Activated CD4-positive, alpha-beta T cell treated with anti-CD3 and anti-CD28 coated beads, Interleukin-2, amount 50 U/mL, for 1 hour (primary cell): ENCODE data around the gene C1QTNF9B.
"Not testable (repeated sequence)": the region's sequence is repeated elsewhere in the genome, so short reads cannot be mapped to it uniquely, and the experiment has no call there.

Experiments used
- DNase-seq: peaks from one replicate; pipeline ENCODE4 v3.0.0-alpha.2; 2020

The C1QTNF9B gene

DNA sequence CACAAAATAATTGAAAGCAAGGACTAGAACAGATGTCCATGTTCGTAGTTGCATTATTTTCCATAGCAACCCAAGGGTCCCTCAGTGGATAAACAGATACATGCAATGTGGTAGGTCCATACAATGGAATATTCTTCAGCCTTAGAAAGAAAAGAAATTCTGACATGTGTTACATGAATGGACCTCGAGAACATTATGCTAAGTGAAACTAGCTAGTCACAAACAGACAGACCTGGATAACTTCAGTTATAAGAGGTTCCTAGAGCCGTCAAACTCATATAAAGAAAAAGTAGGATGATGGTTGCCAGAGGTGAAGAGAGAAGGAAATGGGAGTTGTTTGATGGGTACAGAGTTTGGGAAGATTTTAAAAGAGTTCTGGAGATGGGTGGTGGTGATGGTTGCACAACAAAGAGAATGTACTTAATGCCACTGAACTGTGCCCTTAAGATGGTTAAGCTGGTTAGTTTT is at the start of gene C1QTNF9B:
C1QTNF9B (minus strand) TSS at position 51 of the 468 bp plus-strand sequence.
- not testable (repeated sequence) for DNase-seq

DNA sequence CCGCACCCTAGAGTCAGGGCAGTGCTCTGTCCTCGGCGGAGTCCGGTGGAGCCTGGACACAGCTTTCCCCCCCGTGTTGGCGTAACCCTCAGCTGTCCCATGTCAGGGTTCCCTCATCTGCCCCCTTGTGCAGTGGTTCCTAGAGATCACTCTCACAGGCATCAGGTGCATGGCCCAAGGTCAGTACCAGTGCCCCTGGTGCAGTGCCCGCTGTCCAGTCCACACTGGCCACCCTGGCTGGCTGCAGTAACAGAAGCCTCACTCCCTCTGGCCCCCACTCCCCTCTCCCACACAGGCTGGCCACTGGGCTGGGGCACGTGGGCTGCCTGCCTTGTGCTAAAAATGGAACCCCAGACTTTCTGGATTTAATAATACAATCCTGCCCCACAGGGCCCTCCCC is 49.6 kb upstream of the C1QTNF9B start:
- DNase-seq = no peak

- no peak for DNase-seq
These were observed 48.8 kb upstream of the C1QTNF9B start for GRCh38 chr13:23946067-23946466.

DNA sequence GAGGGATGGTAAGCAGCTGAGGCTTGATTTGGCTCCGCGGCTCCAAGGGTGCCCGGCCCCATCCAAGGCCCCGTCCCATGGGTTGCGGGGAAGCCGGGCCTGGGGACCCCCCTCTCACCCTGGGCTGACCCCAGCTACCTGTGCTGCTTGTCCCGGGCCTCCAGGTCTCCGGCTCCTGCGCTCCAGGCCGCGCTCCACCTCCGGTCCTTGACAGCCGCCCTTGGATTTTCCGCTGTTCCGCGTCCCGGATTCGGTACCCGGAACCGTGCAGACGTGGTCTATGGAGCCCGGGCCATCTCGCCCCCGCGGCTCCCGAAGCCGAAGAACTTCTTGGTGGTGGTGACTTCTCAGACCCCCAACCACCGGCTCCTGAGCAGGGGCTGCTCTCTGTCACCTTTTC is 48.3 kb upstream of the C1QTNF9B start:
- DNase-seq = no peak

DNA sequence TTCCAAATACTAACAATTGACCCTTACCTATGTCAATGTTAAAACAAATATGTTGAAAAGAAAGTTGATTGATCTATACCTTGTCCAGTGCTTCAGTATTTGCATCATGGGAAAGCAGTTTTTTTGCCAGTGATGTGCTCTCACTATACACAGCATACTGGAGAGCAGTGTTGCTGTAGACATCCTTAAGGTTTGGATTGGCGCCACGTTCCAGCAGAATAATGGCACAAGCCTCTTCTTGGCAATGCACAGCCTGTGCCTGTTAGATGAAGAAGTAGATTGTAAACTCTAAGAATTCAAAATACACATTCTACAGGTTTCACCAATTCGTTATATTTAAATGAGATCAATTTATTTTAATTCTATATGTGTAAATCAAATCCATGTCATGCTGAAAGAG is 43.9 kb upstream of the C1QTNF9B start:
- no peak for DNase-seq

DNA sequence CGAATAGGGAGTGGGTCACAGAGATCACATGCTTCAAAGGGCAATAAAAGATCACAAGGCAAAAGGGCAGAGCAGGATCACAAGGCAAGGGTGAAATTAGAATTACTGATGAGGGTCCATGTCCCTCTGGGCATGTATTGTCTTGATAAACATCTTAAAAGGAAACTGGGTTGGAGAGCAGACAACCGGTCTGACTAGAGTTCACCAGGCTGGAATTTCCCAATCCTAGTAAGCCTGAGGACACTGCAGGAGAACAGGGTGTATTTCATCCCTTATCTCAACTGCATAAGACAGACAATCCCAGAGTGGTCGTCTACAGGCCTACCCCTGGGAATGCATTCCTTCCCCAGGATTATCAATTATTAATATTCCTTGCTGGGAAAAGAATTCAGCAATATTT is 42.4 kb upstream of the C1QTNF9B start:
- DNase-seq = not testable (repeated sequence)

DNA sequence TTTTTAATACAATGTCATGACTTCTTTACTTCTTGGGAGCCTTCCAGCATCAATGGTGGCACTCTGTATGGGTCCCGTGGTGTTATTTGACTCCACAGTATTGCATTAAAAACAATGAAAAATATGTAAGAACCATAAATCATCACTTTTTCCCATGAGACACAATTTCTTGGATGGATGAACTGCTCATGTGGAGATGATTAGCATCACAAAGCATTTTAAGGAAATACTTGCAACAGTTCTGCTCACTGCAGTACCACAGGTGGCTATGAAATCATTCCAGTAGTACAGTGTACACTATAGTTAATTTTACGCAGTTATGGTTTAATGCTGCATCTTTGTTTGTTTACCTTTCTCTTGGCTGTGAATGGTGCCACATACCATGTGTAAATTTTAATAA is 37.2 kb upstream of the C1QTNF9B start:
- no peak for DNase-seq

DNA sequence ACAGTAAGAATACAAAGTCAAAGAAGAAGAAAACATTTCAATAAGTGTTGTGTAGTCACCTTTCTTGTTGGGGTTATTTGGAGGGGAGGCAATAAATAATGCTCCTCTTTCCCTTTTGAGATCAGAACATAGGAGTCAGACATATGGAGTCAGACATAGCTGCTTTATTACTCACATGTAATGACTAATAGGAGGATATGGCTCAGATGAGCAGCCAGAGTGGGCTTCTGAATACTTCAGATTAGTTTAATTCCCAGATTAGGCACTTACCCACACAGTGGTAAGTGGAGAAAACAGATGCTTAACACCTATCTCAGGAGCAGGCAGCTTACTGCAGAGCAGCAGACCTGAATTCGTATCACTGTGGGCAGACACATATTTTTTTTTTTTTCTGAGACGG is 31.7 kb upstream of the C1QTNF9B start:
- DNase-seq = no peak

GRCh38 chr13:23923031-23923430 is 25.7 kb upstream of the C1QTNF9B start:
- DNase-seq = no peak

- no peak for DNase-seq
These were observed 25.0 kb upstream of the C1QTNF9B start for GRCh38 chr13:23922005-23922932.

GRCh38 chr13:23921451-23921888 is 24.2 kb upstream of the C1QTNF9B start:
- no peak for DNase-seq

- no peak for DNase-seq
These were observed 21.7 kb upstream of the C1QTNF9B start for GRCh38 chr13:23919006-23919405.

GRCh38 chr13:23918208-23918607 is 20.9 kb upstream of the C1QTNF9B start:
- DNase-seq = no peak

- DNase-seq = no peak
These were observed 18.0 kb upstream of the C1QTNF9B start for GRCh38 chr13:23915308-23915707.

- no peak for DNase-seq
These were observed 15.2 kb upstream of the C1QTNF9B start for GRCh38 chr13:23912469-23912868.

DNA sequence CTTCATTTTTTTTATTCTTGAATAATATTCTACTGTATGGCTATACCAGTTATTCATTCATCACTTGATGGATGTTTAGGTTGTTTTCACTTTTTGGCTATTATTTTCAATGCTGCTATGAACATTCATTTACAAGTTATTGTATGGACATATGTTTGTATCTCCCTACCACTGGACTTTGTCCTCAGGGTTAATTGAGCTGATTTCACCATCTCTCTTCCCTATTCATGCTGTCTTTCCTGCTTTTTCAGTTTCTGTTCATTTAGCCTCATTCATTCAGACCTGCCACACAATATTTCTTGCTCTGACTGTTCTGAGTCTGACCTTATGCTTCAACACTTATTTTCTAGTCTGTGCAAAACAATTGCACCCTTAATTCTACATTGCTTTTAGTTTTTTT is 12.3 kb upstream of the C1QTNF9B start:
- no peak for DNase-seq

- DNase-seq = no peak
These were observed 8.5 kb upstream of the C1QTNF9B start for GRCh38 chr13:23905766-23906165.

DNA sequence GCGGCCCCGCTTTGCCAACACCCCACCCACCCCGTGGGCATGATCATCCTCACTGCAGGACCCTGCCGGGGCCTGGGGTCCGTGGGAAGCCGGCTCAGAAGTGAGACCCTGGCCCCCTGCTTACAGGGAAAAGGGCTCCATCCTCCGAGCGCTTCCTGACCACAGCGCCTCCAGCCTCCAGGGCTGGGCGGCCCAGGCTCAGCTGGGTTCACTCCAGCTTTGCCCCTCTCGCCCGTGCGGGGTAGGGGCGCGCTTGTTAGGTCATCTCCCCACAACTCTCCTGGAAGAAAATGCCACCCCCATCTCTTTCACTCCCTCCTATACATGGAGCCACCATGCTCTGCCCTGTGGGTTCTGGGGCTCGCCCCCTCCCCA is 6.6 kb upstream of the C1QTNF9B start:
- DNase-seq = no peak

- no peak for DNase-seq
These were observed 5.9 kb upstream of the C1QTNF9B start for GRCh38 chr13:23902975-23903905.

GRCh38 chr13:23901365-23901764 is 4.1 kb upstream of the C1QTNF9B start:
- no peak for DNase-seq

- DNase-seq = peak; percentile 37
These were observed 2.3 kb upstream of the C1QTNF9B start for GRCh38 chr13:23899555-23899954.

- DNase-seq = no peak
These were observed 799 bp upstream of the C1QTNF9B start for GRCh38 chr13:23898101-23898500.

GRCh38 chr13:23894746-23895145 is 2.6 kb downstream of the C1QTNF9B start:
- DNase-seq = not testable (repeated sequence)
